Activated T-helper 17 cell treated with anti-CD3 and anti-CD28 coated beads, Interleukin-2, amount 50 U/mL, for 72 hours (primary cell): Measurements from ENCODE around the gene SELENOI. TPM values are rescaled to one million over a fixed set of nuclear protein-coding genes. Genes with fewer than 3 reads are reported as not detected.
"Not testable (repeated sequence)": the region's sequence is repeated elsewhere in the genome, so short reads cannot be mapped to it uniquely, and the experiment has no call there.

Source experiments
- ATAC-seq: fragments of 150-1000 bp; cut with Tn5 transposase; replicated peaks from 2 replicates; pipeline ENCODE4 v1.10.0; 2021; ENCODE audit warnings: mild to moderate bottlenecking, moderate library complexity
- H3K27ac Mint-ChIP-seq: one replicate; pipeline ENCODE4 v1.8.0; 2022; ENCODE audit warnings: mixed read lengths
- H3K27me3 Mint-ChIP-seq: one replicate; pipeline ENCODE4 v1.8.0; 2022; ENCODE audit warnings: mixed read lengths
- H3K36me3 Mint-ChIP-seq: one replicate; pipeline ENCODE4 v1.8.0; 2022; ENCODE audit warnings: low read depth, mild to moderate bottlenecking, mixed read lengths
- H3K4me1 Mint-ChIP-seq: one replicate; pipeline ENCODE4 v1.8.0; 2022; ENCODE audit warnings: mixed read lengths
- H3K4me3 Mint-ChIP-seq: one replicate; pipeline ENCODE4 v1.8.0; 2022; ENCODE audit warnings: mild to moderate bottlenecking, mixed read lengths
- H3K9me3 Mint-ChIP-seq: one replicate; pipeline ENCODE4 v1.8.0; 2022; ENCODE audit warnings: mixed read lengths
- total RNA-seq, 2 donors: library from RNA; stranded (reverse); gene quantifications; one replicate each; pipeline ENCODE4 v1.2.3, GENCODE V29; 2022

Gene SELENOI
- total RNA-seq, 2 donors from 2014 or later = 21.0 to 44.5 TPM

GRCh38 chr2:26316041-26316440 lies 29.9 kb upstream of the SELENOI start:
- Mint-ChIP-seq H3K9me3 (no peaks in the 10 kb centered on the region), H3K4me3 (no peak overlapping the region), H3K27me3 (no peaks in the 10 kb centered on the region), H3K4me1 (no peaks in the 10 kb centered on the region), H3K27ac (no peak overlapping the region), H3K36me3 (no peaks in the 10 kb centered on the region)
- no peak for ATAC-seq

DNA sequence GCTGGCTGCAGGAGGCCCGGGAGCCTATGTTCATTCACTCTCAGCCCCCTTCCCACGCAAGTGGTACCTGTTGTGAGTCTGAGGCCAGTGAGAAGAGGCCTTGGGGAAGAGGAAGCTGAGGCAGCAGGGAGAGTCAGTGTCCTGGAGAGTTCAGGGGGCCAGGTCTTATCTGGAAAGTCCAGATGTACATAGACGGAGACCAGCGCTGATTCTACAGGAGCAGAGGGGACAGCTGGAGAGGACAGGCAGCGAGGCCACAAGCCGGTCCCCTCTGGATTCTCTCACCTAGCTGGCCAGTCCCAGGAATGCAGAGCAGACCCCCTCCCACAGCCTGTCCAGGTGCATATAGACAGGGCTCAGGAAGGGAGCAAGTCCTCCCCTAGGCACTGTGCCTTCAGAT lies 29.1 kb upstream of the SELENOI start:
- H3K27ac Mint-ChIP-seq = no peak overlapping the region
- no peak for ATAC-seq
- H3K27me3 Mint-ChIP-seq = no peaks in the 10 kb centered on the region
- H3K4me3 Mint-ChIP-seq = no peak overlapping the region
- H3K4me1 Mint-ChIP-seq = no peaks in the 10 kb centered on the region
- H3K9me3 Mint-ChIP-seq = no peaks in the 10 kb centered on the region
- no peaks in the 10 kb centered on the region for H3K36me3 Mint-ChIP-seq

- no peak for ATAC-seq
- Mint-ChIP-seq H3K27ac (no peak overlapping the region), H3K27me3 (no peaks in the 10 kb centered on the region), H3K9me3 (no peaks in the 10 kb centered on the region), H3K36me3 (no peaks in the 10 kb centered on the region), H3K4me1 (no peaks in the 10 kb centered on the region), H3K4me3 (no peak overlapping the region)
Measured at GRCh38 chr2:26317377-26318105, 28.4 kb upstream of the SELENOI start.

- no peak overlapping the region for H3K27ac Mint-ChIP-seq
- H3K4me3 Mint-ChIP-seq = no peak overlapping the region
- no peaks in the 10 kb centered on the region for H3K4me1 Mint-ChIP-seq
- no peak for ATAC-seq
- H3K36me3 Mint-ChIP-seq = no peaks in the 10 kb centered on the region
- H3K9me3 Mint-ChIP-seq = no peaks in the 10 kb centered on the region
- H3K27me3 Mint-ChIP-seq = no peaks in the 10 kb centered on the region
Measured at GRCh38 chr2:26318950-26319349, 27.0 kb upstream of the SELENOI start.

DNA sequence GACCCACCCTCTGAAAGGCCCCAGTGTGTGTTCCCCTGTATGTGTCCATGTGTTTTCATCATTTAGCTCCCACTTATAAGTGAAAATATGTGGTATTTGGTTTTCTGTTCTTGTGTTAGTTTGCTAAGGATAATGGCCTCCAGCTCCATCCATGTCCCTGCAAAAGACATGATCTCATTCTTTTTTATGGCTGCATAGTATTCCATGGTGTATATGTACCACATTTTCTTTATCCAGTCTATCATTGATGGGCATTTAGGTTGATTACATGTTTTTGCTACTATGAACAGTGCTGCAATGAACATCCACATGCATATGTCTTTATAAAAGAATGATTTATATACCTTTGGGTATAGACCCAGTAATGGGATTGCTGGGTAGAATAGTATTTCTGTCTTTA lies 21.5 kb upstream of the SELENOI start:
- not testable (repeated sequence) for H3K4me1 Mint-ChIP-seq, ATAC-seq, H3K9me3 Mint-ChIP-seq, H3K27ac Mint-ChIP-seq, H3K4me3 Mint-ChIP-seq, H3K36me3 Mint-ChIP-seq, H3K27me3 Mint-ChIP-seq

GRCh38 chr2:26324903-26325302 lies 21.0 kb upstream of the SELENOI start:
- no peak overlapping the region for H3K27ac Mint-ChIP-seq
- no peak for ATAC-seq
- peaks cover 3% of the 10 kb centered on the region for H3K4me1 Mint-ChIP-seq
- no peaks in the 10 kb centered on the region for H3K9me3 Mint-ChIP-seq
- H3K27me3 Mint-ChIP-seq = no peaks in the 10 kb centered on the region
- no peaks in the 10 kb centered on the region for H3K36me3 Mint-ChIP-seq
- no peak overlapping the region for H3K4me3 Mint-ChIP-seq

- H3K4me3 Mint-ChIP-seq = no peak overlapping the region
- peak; percentile 37 for ATAC-seq
- H3K27me3 Mint-ChIP-seq = no peaks in the 10 kb centered on the region
- no peaks in the 10 kb centered on the region for H3K9me3 Mint-ChIP-seq
- H3K27ac Mint-ChIP-seq = peak overlapping the region; percentile 67
- peaks cover 7% of the 10 kb centered on the region for H3K4me1 Mint-ChIP-seq
- no peaks in the 10 kb centered on the region for H3K36me3 Mint-ChIP-seq
Measured at GRCh38 chr2:26325851-26326250, 20.1 kb upstream of the SELENOI start.

DNA sequence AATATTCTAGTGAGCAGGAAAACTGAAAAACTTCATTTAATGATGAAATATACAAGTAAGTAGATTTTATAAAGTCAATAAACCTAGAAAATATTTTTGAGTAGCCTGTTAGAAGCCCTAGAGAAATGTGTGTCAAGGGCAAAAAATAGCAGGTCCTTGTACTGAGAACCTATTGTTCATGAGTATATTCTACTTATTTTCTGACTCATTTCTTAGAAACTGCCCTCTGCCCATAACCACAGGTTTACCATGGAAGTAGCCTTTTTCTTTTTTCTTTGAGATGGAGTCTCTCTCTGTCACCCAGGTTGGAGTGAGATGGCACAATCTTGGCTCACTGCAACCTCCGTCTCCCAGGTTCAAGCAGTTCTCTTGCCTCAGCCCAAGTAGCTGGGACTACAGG lies 19.4 kb upstream of the SELENOI start:
- Mint-ChIP-seq H3K27ac (peak overlapping the region; percentile 67), H3K36me3 (no peaks in the 10 kb centered on the region), H3K4me1 (peaks cover 7% of the 10 kb centered on the region), H3K4me3 (no peak overlapping the region), H3K9me3 (no peaks in the 10 kb centered on the region), H3K27me3 (no peaks in the 10 kb centered on the region)
- peak; percentile 52 for ATAC-seq

DNA sequence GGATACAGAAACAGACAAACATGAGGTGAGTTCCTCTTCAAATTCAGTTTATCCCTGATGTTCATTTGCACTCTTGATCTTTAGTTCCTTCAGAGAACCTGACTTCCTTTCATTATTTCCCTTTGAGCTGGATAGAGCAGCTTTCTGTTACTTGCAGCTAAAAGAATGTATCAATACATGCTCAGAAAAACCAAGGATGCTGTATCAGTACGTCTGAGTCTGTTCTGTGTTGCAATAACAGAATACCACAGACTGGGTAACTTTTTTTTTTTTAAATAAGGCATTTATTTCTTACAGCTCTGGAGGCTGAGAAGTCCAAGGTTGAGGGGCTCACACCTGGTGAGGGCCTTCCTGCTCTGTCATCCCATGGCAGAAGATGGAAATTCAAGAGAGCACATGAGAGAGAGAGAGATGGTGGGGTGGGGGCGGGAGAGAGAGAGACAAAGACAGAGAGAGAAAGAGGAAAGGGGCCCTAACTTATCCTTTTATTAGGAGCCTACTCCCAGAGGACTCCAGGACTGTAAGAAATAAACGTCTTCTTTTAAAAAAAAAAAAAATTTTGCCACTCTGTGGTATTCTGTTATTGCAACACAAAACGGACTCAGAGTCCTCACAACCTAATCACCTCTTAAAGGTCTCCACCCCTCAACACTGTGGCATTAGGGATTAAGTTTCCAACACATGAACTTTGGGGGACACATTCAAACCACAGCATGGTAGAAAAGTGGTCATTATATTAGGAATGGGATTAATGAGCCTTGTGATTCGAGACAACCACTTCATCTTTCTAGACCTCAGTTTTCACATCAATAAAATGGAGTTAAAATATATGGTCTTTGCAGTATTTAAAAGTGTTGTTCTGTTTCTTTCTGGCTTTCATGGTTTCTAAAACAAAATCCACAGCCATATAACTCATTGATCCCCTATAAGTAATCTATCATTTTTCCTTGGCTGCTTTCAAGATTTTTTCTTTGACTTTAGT lies 18.4 kb upstream of the SELENOI start:
- Mint-ChIP-seq H3K27me3 (no peaks in the 10 kb centered on the region), H3K9me3 (no peaks in the 10 kb centered on the region), H3K36me3 (no peaks in the 10 kb centered on the region), H3K4me1 (peaks cover 7% of the 10 kb centered on the region), H3K27ac (no peak overlapping the region), H3K4me3 (no peak overlapping the region)
- ATAC-seq = no peak

DNA sequence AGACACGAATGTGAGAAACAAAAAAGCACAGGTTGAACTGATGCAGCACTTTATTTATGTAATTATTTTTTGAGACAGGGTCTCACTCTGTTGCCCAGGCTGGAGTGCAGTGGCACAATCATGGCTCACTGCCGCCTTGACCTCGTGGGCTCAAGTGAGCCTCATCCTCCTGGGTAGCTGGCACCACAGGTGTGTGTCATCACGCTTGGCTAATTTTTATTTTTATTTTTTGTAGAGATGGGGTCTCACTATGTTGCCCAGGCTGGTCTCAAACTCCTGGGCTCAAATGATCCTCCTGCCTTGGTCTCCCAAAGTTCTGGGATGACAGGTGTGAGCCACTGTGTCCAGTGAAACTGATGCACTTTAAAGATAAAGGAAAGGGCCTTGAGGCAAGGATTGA lies 16.9 kb upstream of the SELENOI start:
- not testable (repeated sequence) for ATAC-seq

GRCh38 chr2:26330114-26330549 lies 15.8 kb upstream of the SELENOI start:
- Mint-ChIP-seq H3K27ac (no peak overlapping the region), H3K4me1 (peaks cover 7% of the 10 kb centered on the region), H3K9me3 (no peaks in the 10 kb centered on the region), H3K27me3 (no peaks in the 10 kb centered on the region), H3K36me3 (no peaks in the 10 kb centered on the region), H3K4me3 (peak overlapping the region; percentile 18)
- peak; percentile 94 for ATAC-seq

More for the DNA sequence above, 16.9 kb upstream of the SELENOI start:
- not testable (repeated sequence) for H3K4me3 Mint-ChIP-seq, H3K27me3 Mint-ChIP-seq, H3K36me3 Mint-ChIP-seq, H3K4me1 Mint-ChIP-seq, H3K9me3 Mint-ChIP-seq, H3K27ac Mint-ChIP-seq

DNA sequence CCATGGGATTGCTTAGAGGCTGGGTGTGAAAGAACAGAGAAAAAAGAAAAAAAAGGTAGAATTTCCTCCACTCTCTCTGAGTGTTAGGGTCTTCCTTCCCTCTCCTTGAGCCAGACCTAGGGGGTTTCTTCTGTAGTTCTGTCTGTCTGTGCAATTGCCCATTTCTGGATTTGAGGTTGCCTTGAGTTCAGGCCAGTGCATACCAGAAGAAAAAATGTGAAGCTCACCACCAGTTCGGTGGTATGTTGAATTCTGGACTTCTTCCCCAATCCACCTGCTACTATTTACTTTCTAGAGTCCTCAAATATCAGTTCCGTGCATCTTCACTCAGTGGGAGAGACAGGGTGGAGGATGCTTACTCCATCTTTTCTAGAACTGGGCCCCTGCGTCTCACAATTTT lies 15.3 kb upstream of the SELENOI start:
- Mint-ChIP-seq H3K4me1 (peaks cover 7% of the 10 kb centered on the region), H3K27ac (no peak overlapping the region), H3K4me3 (no peak overlapping the region), H3K9me3 (no peaks in the 10 kb centered on the region), H3K36me3 (no peaks in the 10 kb centered on the region), H3K27me3 (no peaks in the 10 kb centered on the region)
- no peak for ATAC-seq

DNA sequence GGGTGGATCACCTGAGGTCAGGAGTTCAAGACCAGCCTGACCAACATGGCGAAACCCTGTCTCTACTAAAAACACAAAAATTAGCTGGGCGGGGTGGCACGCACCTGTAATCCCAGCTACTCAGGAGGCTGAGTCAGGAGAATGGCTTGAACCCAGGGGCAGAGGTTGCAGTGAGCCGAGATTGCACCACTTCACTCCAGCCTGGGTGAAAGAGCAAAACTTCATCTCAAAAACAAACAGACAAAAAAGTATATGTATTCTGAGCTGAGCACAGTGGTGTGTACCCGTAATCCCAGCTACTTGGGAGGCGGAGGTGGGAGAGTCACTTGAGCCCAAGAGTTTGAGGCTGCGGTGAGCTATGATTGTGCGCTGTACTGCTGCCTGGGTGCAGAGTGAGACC lies 14.6 kb upstream of the SELENOI start:
- peaks cover 12% of the 10 kb centered on the region for H3K4me1 Mint-ChIP-seq
- not testable (repeated sequence) for H3K27me3 Mint-ChIP-seq, H3K36me3 Mint-ChIP-seq, H3K27ac Mint-ChIP-seq, H3K4me3 Mint-ChIP-seq, H3K9me3 Mint-ChIP-seq, ATAC-seq

GRCh38 chr2:26333293-26333692 lies 12.7 kb upstream of the SELENOI start:
- H3K4me1 Mint-ChIP-seq = peaks cover 12% of the 10 kb centered on the region

DNA sequence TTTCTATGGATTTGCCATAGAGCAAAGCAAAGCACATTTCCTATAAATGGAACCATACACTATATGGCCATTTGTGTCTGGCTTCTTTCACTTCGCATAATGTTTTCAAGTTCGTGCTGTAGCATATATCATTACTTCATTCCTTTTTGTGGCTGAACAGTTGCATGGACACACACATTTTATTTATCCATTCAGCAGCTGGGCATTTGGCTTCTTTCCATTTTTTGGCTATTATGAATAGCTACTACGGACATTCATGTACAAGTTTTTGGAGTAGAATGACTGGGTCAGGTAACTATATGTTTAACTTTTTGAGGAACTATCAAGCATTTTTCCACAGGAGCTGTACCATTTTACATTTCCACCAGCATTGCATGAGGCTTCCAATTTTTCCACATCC lies 10.7 kb upstream of the SELENOI start:
- Mint-ChIP-seq H3K27ac (no peak overlapping the region), H3K27me3 (no peaks in the 10 kb centered on the region), H3K4me3 (no peak overlapping the region), H3K36me3 (no peaks in the 10 kb centered on the region), H3K9me3 (no peaks in the 10 kb centered on the region), H3K4me1 (peaks cover 6% of the 10 kb centered on the region)
- ATAC-seq = no peak

More at GRCh38 chr2:26333293-26333692, 12.7 kb upstream of the SELENOI start:
- Mint-ChIP-seq H3K9me3 (no peaks in the 10 kb centered on the region), H3K36me3 (no peaks in the 10 kb centered on the region), H3K27ac (no peak overlapping the region), H3K4me3 (no peak overlapping the region), H3K27me3 (no peaks in the 10 kb centered on the region)
- no peak for ATAC-seq
